A204.1 (cell line): ENCODE results near the gene VIPR1.

Source experiments
- FAIRE-seq: peaks from 2 replicates; lab custom pipeline; 2012; peaks lifted over from hg19 to GRCh38; lab: Jason Lieb, UNC

VIPR1 gene

GRCh38 chr3:42495393-42495792, 7.0 kb upstream of the VIPR1 start:
- FAIRE-seq = no peak

- FAIRE-seq = no peak
These were observed 5.3 kb upstream of the VIPR1 start for GRCh38 chr3:42497009-42497731.

- FAIRE-seq = no peak
These were observed 4.4 kb upstream of the VIPR1 start for GRCh38 chr3:42498034-42498433.

- FAIRE-seq = no peak
These were observed 3.5 kb upstream of the VIPR1 start for GRCh38 chr3:42498791-42499477.

GRCh38 chr3:42499478-42499871, 3.0 kb upstream of the VIPR1 start:
- no peak for FAIRE-seq

GRCh38 chr3:42500091-42500490, 2.4 kb upstream of the VIPR1 start:
- FAIRE-seq = no peak

GRCh38 chr3:42500909-42501308, 1.5 kb upstream of the VIPR1 start:
- FAIRE-seq = no peak

GRCh38 chr3:42501321-42501680, 1.1 kb upstream of the VIPR1 start:
- FAIRE-seq = no peak

GRCh38 chr3:42501681-42502428, 588 bp upstream of the VIPR1 start:
- no peak for FAIRE-seq

GRCh38 chr3:42503251-42503924, 945 bp downstream of the VIPR1 start:
- FAIRE-seq = no peak

- no peak for FAIRE-seq
These were observed 1.5 kb downstream of the VIPR1 start for GRCh38 chr3:42503957-42504333.

- FAIRE-seq = no peak
These were observed 2.1 kb downstream of the VIPR1 start for GRCh38 chr3:42504334-42505127.

GRCh38 chr3:42505128-42505848, 2.8 kb downstream of the VIPR1 start:
- no peak for FAIRE-seq

- no peak for FAIRE-seq
These were observed 3.5 kb downstream of the VIPR1 start for GRCh38 chr3:42505849-42506410.

- no peak for FAIRE-seq
These were observed 4.8 kb downstream of the VIPR1 start for GRCh38 chr3:42507252-42507651.

- FAIRE-seq = no peak
These were observed 5.4 kb downstream of the VIPR1 start for GRCh38 chr3:42507761-42508335.

GRCh38 chr3:42508562-42508961, 6.1 kb downstream of the VIPR1 start:
- no peak for FAIRE-seq

GRCh38 chr3:42509111-42509510, 6.7 kb downstream of the VIPR1 start:
- FAIRE-seq = no peak

GRCh38 chr3:42510325-42510724, 7.9 kb downstream of the VIPR1 start:
- no peak for FAIRE-seq

- no peak for FAIRE-seq
These were observed 8.8 kb downstream of the VIPR1 start for GRCh38 chr3:42511201-42511600.

GRCh38 chr3:42511736-42512135, 9.3 kb downstream of the VIPR1 start:
- no peak for FAIRE-seq
